HEK293T (cell line): ENCODE data around the gene TMEM207.

Source experiments
- CTCF ChIA-PET: fragments of 350-600 bp; formaldehyde crosslinking; extraction: SDS; loops from one replicate; lab custom pipeline; 2021; ENCODE audit warnings: antibody characterized with exemption, inconsistent platforms; lab: Yijun Ruan, JAX
- POLR2A ChIA-PET: fragments of 350-600 bp; formaldehyde crosslinking; extraction: SDS; loops from one replicate; lab custom pipeline; 2020; ENCODE audit warnings: antibody characterized with exemption, inconsistent platforms; lab: Yijun Ruan, JAX
- DNase-seq: peaks from one replicate; pipeline ENCODE4 v3.0.0; 2012; ENCODE audit warnings: mixed read lengths; ENCODE audit errors: extremely low spot score
- ARNT ChIP-seq: fragments of 450-650 bp; IDR thresholded peaks from 2 replicates; pipeline ENCODE4 v1.6.1; 2017; ENCODE audit warnings: mild to moderate bottlenecking
- BHLHE40 ChIP-seq: fragments of 450-650 bp; IDR thresholded peaks from 2 replicates; pipeline ENCODE4 v1.6.1; 2016; ENCODE audit warnings: mild to moderate bottlenecking, moderate library complexity, borderline replicate concordance
- CTBP1 ChIP-seq: fragments of 450-650 bp; IDR thresholded peaks from 2 replicates; pipeline ENCODE4 v1.6.1; 2016; ENCODE audit warnings: borderline replicate concordance
- ELF4 ChIP-seq: fragments of 450-650 bp; IDR thresholded peaks from 2 replicates; pipeline ENCODE4 v1.6.1; 2017; ENCODE audit warnings: antibody characterized with exemption
- FOXA1 ChIP-seq: fragments of 450-650 bp; IDR thresholded peaks from 2 replicates; pipeline ENCODE4 v1.6.1; 2016; ENCODE audit warnings: mild to moderate bottlenecking
- FOXK2 ChIP-seq: fragments of 450-650 bp; IDR thresholded peaks from 2 replicates; pipeline ENCODE4 v1.6.1; 2016; ENCODE audit warnings: mild to moderate bottlenecking
- FOXM1 ChIP-seq: fragments of 450-650 bp; IDR thresholded peaks from 2 replicates; pipeline ENCODE4 v1.6.1; 2017; ENCODE audit warnings: mild to moderate bottlenecking, borderline replicate concordance
- HDGF ChIP-seq: fragments of 450-650 bp; IDR thresholded peaks from 2 replicates; pipeline ENCODE4 v1.6.1; 2017; ENCODE audit warnings: antibody characterized with exemption, borderline replicate concordance
- L3MBTL2 ChIP-seq: fragments of 450-650 bp; conservative IDR thresholded peaks from 2 replicates; pipeline ENCODE4 v1.6.1; 2016; ENCODE audit warnings: mild to moderate bottlenecking
- LEF1 ChIP-seq: fragments of 450-650 bp; IDR thresholded peaks from 2 replicates; pipeline ENCODE4 v1.6.1; 2017; ENCODE audit warnings: mild to moderate bottlenecking, borderline replicate concordance
- NFRKB ChIP-seq: fragments of 450-650 bp; IDR thresholded peaks from 2 replicates; pipeline ENCODE4 v1.6.1; 2016; ENCODE audit warnings: mild to moderate bottlenecking, moderate library complexity
- PKNOX1 ChIP-seq: fragments of 450-650 bp; IDR thresholded peaks from 2 replicates; pipeline ENCODE4 v1.6.1; 2016
- SP1 ChIP-seq: fragments of 450-650 bp; IDR thresholded peaks from 2 replicates; pipeline ENCODE4 v1.6.1; 2017
- SUZ12 ChIP-seq: fragments of 450-650 bp; IDR thresholded peaks from 2 replicates; pipeline ENCODE4 v1.6.1; 2016; ENCODE audit warnings: mild to moderate bottlenecking
- TARDBP ChIP-seq: fragments of 450-650 bp; IDR thresholded peaks from 2 replicates; pipeline ENCODE4 v1.6.1; 2016
- ZNF384 ChIP-seq: fragments of 450-650 bp; IDR thresholded peaks from 2 replicates; pipeline ENCODE4 v1.6.1; 2016

Gene TMEM207

GRCh38 chr3:190492966-190493365, 43.3 kb upstream of the TMEM207 start:
- ChIA-PET POLR2A (no interaction called here), CTCF (no interaction called here)
- TF ChIP-seq FOXA1 (no peak), ELF4 (no peak), SUZ12 (no peak), LEF1 (no peak), PKNOX1 (no peak), NFRKB (no peak), CTBP1 (no peak), FOXM1 (no peak), BHLHE40 (no peak), FOXK2 (no peak), HDGF (no peak), ARNT (no peak), L3MBTL2 (no peak), ZNF384 (no peak), TARDBP (no peak), SP1 (no peak)
- no peak for DNase-seq

GRCh38 chr3:190492129-190492528, 42.4 kb upstream of the TMEM207 start:
- ChIA-PET POLR2A (no interaction called here), CTCF (no interaction called here)
- TF ChIP-seq CTBP1 (no peak), ZNF384 (no peak), FOXA1 (no peak), ELF4 (no peak), HDGF (no peak), ARNT (no peak), FOXM1 (no peak), TARDBP (no peak), NFRKB (no peak), LEF1 (no peak), L3MBTL2 (no peak), FOXK2 (no peak), SUZ12 (no peak), PKNOX1 (no peak), SP1 (no peak), BHLHE40 (no peak)

GRCh38 chr3:190491533-190492054, 41.9 kb upstream of the TMEM207 start:
- POLR2A ChIA-PET: no interaction called here
- CTCF ChIA-PET: interaction anchor here (0.6 kb wide), 1 partner anchor 135 kb away, joined by 4 read pairs; no protein-coding TSS in a partner anchor
- TF ChIP-seq TARDBP (no peak), ARNT (no peak), FOXK2 (no peak)

More at GRCh38 chr3:190492129-190492528, 42.4 kb upstream of the TMEM207 start:
- DNase-seq: no peak

GRCh38 chr3:190486908-190487607, 37.4 kb upstream of the TMEM207 start:
- POLR2A ChIA-PET: no interaction called here
- no peak for TF ChIP-seq CTBP1
- TF ChIP-seq LEF1: no peak
- TF ChIP-seq TARDBP: no peak
- no peak for TF ChIP-seq SUZ12
- TF ChIP-seq HDGF: no peak
- TF ChIP-seq L3MBTL2: no peak
- no peak for TF ChIP-seq ZNF384
- no peak for TF ChIP-seq FOXK2
- no peak for TF ChIP-seq BHLHE40
- TF ChIP-seq SP1: no peak
- no peak for TF ChIP-seq NFRKB
- no peak for TF ChIP-seq FOXM1
- no peak for TF ChIP-seq PKNOX1
- no peak for TF ChIP-seq ELF4
- TF ChIP-seq FOXA1: no peak
- TF ChIP-seq ARNT: no peak

More at GRCh38 chr3:190491533-190492054, 41.9 kb upstream of the TMEM207 start:
- DNase-seq: no peak

GRCh38 chr3:190486533-190486864, 36.8 kb upstream of the TMEM207 start:
- TF ChIP-seq SP1 (no peak), SUZ12 (no peak), FOXM1 (no peak), ELF4 (no peak), FOXA1 (no peak), PKNOX1 (no peak), LEF1 (no peak), BHLHE40 (no peak), L3MBTL2 (no peak), CTBP1 (no peak), ARNT (no peak), TARDBP (no peak), NFRKB (no peak), HDGF (no peak), FOXK2 (no peak)
- ChIA-PET CTCF (no interaction called here), POLR2A (no interaction called here)
- no peak for DNase-seq

More at GRCh38 chr3:190486908-190487607, 37.4 kb upstream of the TMEM207 start:
- no peak for DNase-seq
- CTCF ChIA-PET: no interaction called here
